ENCODE measurements around the gene YAE1.
A peak's percentile ranks its signal among the peaks of the same experiment; 100 is the strongest.

Gene YAE1

GRCh38 chr7:39589323-39590111 lies 23.3 kb downstream of the YAE1 start:
- Histone ChIP-seq H3K4me2 (ENCODE audit: low read length) (peak overlapping the region; percentile 53), H3K27me3 (ENCODE audit: low read depth, low read length) (no peaks in the 10 kb centered on the region), H3K4me3 (ENCODE audit: low read length) (no peak overlapping the region), H3K4me1 (ENCODE audit: low read length) (peaks cover 18% of the 10 kb centered on the region), H3K79me2 (ENCODE audit: low read length) (no peaks in the 10 kb centered on the region), H3K9me3 (ENCODE audit: insufficient read depth, low read length) (no peaks in the 10 kb centered on the region), H3K9ac (ENCODE audit: low read length) (no peak overlapping the region), H3K27ac (ENCODE audit: low read length) (no peak overlapping the region), H4K20me1 (ENCODE audit: insufficient read depth, low read length) (no peaks in the 10 kb centered on the region), H2AFZ (ENCODE audit: low read depth, low read length) (no peak overlapping the region), H3K36me3 (replicated peaks; ENCODE audit: low read depth, low read length) (no peaks in the 10 kb centered on the region)
- TF ChIP-seq CTCF (IDR thresholded peaks at IDR 0.05; ENCODE audit: low read depth, low read length) (no peak), EZH2phosphoT487 (IDR thresholded peaks at IDR 0.05; ENCODE audit: low read depth) (no peak)

GRCh38 chr7:39592586-39592985 lies 26.4 kb downstream of the YAE1 start:
- Histone ChIP-seq H3K36me3 (replicated peaks; ENCODE audit: low read depth, low read length) (no peaks in the 10 kb centered on the region), H3K27ac (ENCODE audit: low read length) (no peak overlapping the region), H3K4me2 (ENCODE audit: low read length) (no peak overlapping the region), H3K9me3 (ENCODE audit: insufficient read depth, low read length) (no peaks in the 10 kb centered on the region), H3K79me2 (ENCODE audit: low read length) (no peaks in the 10 kb centered on the region), H4K20me1 (ENCODE audit: insufficient read depth, low read length) (no peaks in the 10 kb centered on the region), H2AFZ (ENCODE audit: low read depth, low read length) (no peak overlapping the region), H3K9ac (ENCODE audit: low read length) (no peak overlapping the region), H3K27me3 (ENCODE audit: low read depth, low read length) (no peaks in the 10 kb centered on the region), H3K4me3 (ENCODE audit: low read length) (no peak overlapping the region), H3K4me1 (ENCODE audit: low read length) (peaks cover 23% of the 10 kb centered on the region)
- no peak for TF ChIP-seq EZH2phosphoT487 (IDR thresholded peaks at IDR 0.05; ENCODE audit: low read depth)
- TF ChIP-seq CTCF (IDR thresholded peaks at IDR 0.05; ENCODE audit: low read depth, low read length) = no peak

GRCh38 chr7:39594988-39595620 lies 28.9 kb downstream of the YAE1 start:
- H3K4me1 ChIP-seq (ENCODE audit: low read length) = peaks cover 13% of the 10 kb centered on the region
- H3K27ac ChIP-seq (ENCODE audit: low read length) = no peak overlapping the region
- H3K9me3 ChIP-seq (ENCODE audit: insufficient read depth, low read length) = no peaks in the 10 kb centered on the region
- H3K79me2 ChIP-seq (ENCODE audit: low read length) = no peaks in the 10 kb centered on the region
- no peak overlapping the region for H3K4me3 ChIP-seq (ENCODE audit: low read length)
- H3K9ac ChIP-seq (ENCODE audit: low read length) = no peak overlapping the region
- no peak overlapping the region for H3K4me2 ChIP-seq (ENCODE audit: low read length)
- no peak overlapping the region for H2AFZ ChIP-seq (ENCODE audit: low read depth, low read length)
- no peak for TF ChIP-seq CTCF (IDR thresholded peaks at IDR 0.05; ENCODE audit: low read depth, low read length)
- TF ChIP-seq EZH2phosphoT487 (IDR thresholded peaks at IDR 0.05; ENCODE audit: low read depth) = no peak
- H3K36me3 ChIP-seq (replicated peaks; ENCODE audit: low read depth, low read length) = no peaks in the 10 kb centered on the region
- no peaks in the 10 kb centered on the region for H3K27me3 ChIP-seq (ENCODE audit: low read depth, low read length)
- no peaks in the 10 kb centered on the region for H4K20me1 ChIP-seq (ENCODE audit: insufficient read depth, low read length)

GRCh38 chr7:39602351-39602750 lies 36.1 kb downstream of the YAE1 start:
- no peak for TF ChIP-seq EZH2phosphoT487 (IDR thresholded peaks at IDR 0.05; ENCODE audit: low read depth)
- no peak for TF ChIP-seq CTCF (IDR thresholded peaks at IDR 0.05; ENCODE audit: low read depth, low read length)
- Histone ChIP-seq H3K79me2 (ENCODE audit: low read length) (no peaks in the 10 kb centered on the region), H3K4me2 (ENCODE audit: low read length) (no peak overlapping the region), H3K4me1 (ENCODE audit: low read length) (peaks cover 4% of the 10 kb centered on the region), H3K9me3 (ENCODE audit: insufficient read depth, low read length) (no peaks in the 10 kb centered on the region), H4K20me1 (ENCODE audit: insufficient read depth, low read length) (no peaks in the 10 kb centered on the region), H3K9ac (ENCODE audit: low read length) (no peak overlapping the region), H3K27ac (ENCODE audit: low read length) (no peak overlapping the region), H3K27me3 (ENCODE audit: low read depth, low read length) (no peaks in the 10 kb centered on the region), H3K36me3 (replicated peaks; ENCODE audit: low read depth, low read length) (no peaks in the 10 kb centered on the region), H3K4me3 (ENCODE audit: low read length) (no peak overlapping the region), H2AFZ (ENCODE audit: low read depth, low read length) (no peak overlapping the region)

Measured in OCI-LY3 (cell line).